Mucosa of rectum (tissue), 2 donors: ENCODE measurements around the gene FAM3A.
"Not testable (repeated sequence)": the region's sequence is repeated elsewhere in the genome, so short reads cannot be mapped to it uniquely, and the experiment has no call there.

Source experiments
- H3K27ac ChIP-seq, 2 donors: one replicate each; pipeline ENCODE4 v1.7.0; 2013; ENCODE audit warnings: inconsistent platforms in 2 of 2, low read depth in 2 of 2, low read length in 2 of 2
- H3K27me3 ChIP-seq, 2 donors: one replicate each; pipeline ENCODE4 v1.7.0; 2013; ENCODE audit warnings: low read length in 2 of 2; ENCODE audit not compliant: control insufficient read depth in 2 of 2, insufficient read depth in 2 of 2
- H3K36me3 ChIP-seq, 2 donors: one replicate each; pipeline ENCODE4 v1.7.0; 2013; ENCODE audit warnings: low read length in 2 of 2; ENCODE audit not compliant: control insufficient read depth in 2 of 2, insufficient read depth in 2 of 2
- H3K4me1 ChIP-seq, 2 donors: one replicate each; pipeline ENCODE4 v1.7.0; 2013; ENCODE audit warnings: low read length in 2 of 2, mild to moderate bottlenecking in 1 of 2; ENCODE audit not compliant: control insufficient read depth in 2 of 2, insufficient read depth in 2 of 2
- H3K4me3 ChIP-seq, 2 donors: one replicate each; pipeline ENCODE4 v1.7.0; 2013; ENCODE audit warnings: low read length in 2 of 2
- H3K9ac ChIP-seq, 2 donors: one replicate each; pipeline ENCODE4 v1.7.0; 2013; ENCODE audit warnings: low read length in 2 of 2, low read depth in 1 of 2, mild to moderate bottlenecking in 1 of 2
- H3K9me3 ChIP-seq, 2 donors: one replicate each; pipeline ENCODE4 v1.7.0; 2013; ENCODE audit warnings: low read length in 2 of 2; ENCODE audit not compliant: control insufficient read depth in 2 of 2
- donor health status: healthy.
- donor health status: Normal muscosa, but diverticular disease.

The FAM3A gene

DNA sequence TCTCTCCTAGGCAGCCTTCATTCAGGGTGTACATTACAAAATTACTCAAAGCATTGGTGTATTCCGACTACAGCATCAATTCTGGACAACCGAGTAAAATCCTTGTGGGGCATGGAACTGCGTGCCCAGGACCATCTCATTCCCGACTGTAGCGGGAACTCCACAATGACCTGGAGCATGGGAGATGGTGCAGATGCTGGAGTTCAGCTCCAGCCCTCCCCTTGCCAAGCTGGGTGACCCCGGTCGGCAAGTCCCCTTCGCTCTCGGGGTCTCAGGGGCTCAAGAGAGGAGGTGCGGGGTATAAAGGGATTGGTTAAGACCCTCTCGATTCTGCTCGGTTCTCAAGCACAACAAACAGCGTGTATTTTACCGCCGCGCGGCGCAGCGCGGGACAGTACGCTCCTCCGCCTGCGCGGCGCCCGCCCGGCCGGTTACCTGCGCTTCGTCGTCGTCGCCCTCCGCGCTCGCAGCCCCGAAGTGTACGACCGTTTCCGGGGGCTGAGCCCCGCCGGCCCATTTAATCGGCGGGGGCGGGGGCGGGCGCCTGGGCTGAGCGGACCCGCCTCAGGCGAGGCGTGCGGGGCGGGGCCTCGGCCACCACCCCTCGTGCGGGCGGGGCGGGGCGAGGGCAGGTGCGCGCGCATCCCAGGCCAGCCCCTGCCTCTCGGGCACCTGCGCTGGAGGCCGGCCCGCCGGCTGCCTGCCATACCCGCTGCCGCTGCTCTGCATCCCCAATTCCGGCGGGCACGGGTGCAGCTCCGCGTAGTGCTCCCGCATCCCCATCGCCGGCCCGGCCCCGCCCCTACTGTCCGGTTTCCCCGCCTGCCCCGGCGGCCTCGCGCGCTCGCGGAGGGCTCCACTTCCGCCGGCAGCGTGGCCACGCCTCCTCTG is 30.6 kb upstream of the FAM3A start, which contains the start of gene G6PD:
TSS of gene G6PD (minus strand) at position 493 of the 891 bp plus-strand sequence. CDS start 691 bp downstream, outside the sequence.
- peak within 1 kb of the TSS; percentile 87 to 88 for H3K27ac ChIP-seq
- peaks cover 9 to 12% of the 10 kb centered on the region in 2 donors for H3K4me1 ChIP-seq
- peaks cover 0 to 3% of the 10 kb centered on the region in 2 donors for H3K36me3 ChIP-seq
- no peaks in the 10 kb centered on the region for H3K9me3 ChIP-seq
- peaks cover 1 to 2% of the 10 kb centered on the region in 2 donors for H3K27me3 ChIP-seq
- H3K4me3 ChIP-seq, result peak within 1 kb of the TSS; percentile 68 to 86
- peak within 1 kb of the TSS; percentile 75 to 81 for H3K9ac ChIP-seq

GRCh38 chrX:154545673-154546274 is 29.7 kb upstream of the FAM3A start:
- no peaks in the 10 kb centered on the region for H3K9me3 ChIP-seq
- H3K27me3 ChIP-seq, result peaks cover 0 to 2% of the 10 kb centered on the region in 2 donors
- H3K4me3 ChIP-seq, result peak overlapping the region; percentile 45 to 79
- H3K27ac ChIP-seq, result no peak overlapping the region
- H3K9ac ChIP-seq, result peak overlapping the region in 1 of 2 donors; percentile 46
- H3K36me3 ChIP-seq, result peaks cover 0 to 3% of the 10 kb centered on the region in 2 donors
- H3K4me1 ChIP-seq, result peaks cover 9 to 12% of the 10 kb centered on the region in 2 donors

- Histone ChIP-seq H3K27me3 (peaks cover 0 to 2% of the 10 kb centered on the region in 2 donors), H3K4me1 (peaks cover 7% of the 10 kb centered on the region in 2 donors), H3K9ac (no peak overlapping the region), H3K27ac (peak overlapping the region; percentile 32 to 58), H3K4me3 (no peak overlapping the region), H3K36me3 (peaks cover 0 to 3% of the 10 kb centered on the region in 2 donors), H3K9me3 (no peaks in the 10 kb centered on the region)
These were observed 26.8 kb upstream of the FAM3A start for GRCh38 chrX:154542723-154543424.

- Histone ChIP-seq H3K36me3 (peaks cover 0 to 3% of the 10 kb centered on the region in 2 donors), H3K4me1 (peaks cover 6 to 7% of the 10 kb centered on the region in 2 donors), H3K27ac (peak overlapping the region; percentile 42 to 58), H3K9ac (no peak overlapping the region), H3K9me3 (no peaks in the 10 kb centered on the region), H3K27me3 (peaks cover 0 to 2% of the 10 kb centered on the region in 2 donors), H3K4me3 (no peak overlapping the region)
These were observed 26.1 kb upstream of the FAM3A start for GRCh38 chrX:154541896-154542722.

GRCh38 chrX:154541589-154541895 is 25.5 kb upstream of the FAM3A start:
- H3K36me3 ChIP-seq, result peaks cover 0 to 3% of the 10 kb centered on the region in 2 donors
- no peak overlapping the region for H3K9ac ChIP-seq
- peaks cover 6 to 7% of the 10 kb centered on the region in 2 donors for H3K4me1 ChIP-seq
- H3K27ac ChIP-seq, result peak overlapping the region in 1 of 2 donors; percentile 42
- H3K9me3 ChIP-seq, result no peaks in the 10 kb centered on the region
- H3K4me3 ChIP-seq, result no peak overlapping the region
- H3K27me3 ChIP-seq, result peaks cover 0 to 2% of the 10 kb centered on the region in 2 donors

DNA sequence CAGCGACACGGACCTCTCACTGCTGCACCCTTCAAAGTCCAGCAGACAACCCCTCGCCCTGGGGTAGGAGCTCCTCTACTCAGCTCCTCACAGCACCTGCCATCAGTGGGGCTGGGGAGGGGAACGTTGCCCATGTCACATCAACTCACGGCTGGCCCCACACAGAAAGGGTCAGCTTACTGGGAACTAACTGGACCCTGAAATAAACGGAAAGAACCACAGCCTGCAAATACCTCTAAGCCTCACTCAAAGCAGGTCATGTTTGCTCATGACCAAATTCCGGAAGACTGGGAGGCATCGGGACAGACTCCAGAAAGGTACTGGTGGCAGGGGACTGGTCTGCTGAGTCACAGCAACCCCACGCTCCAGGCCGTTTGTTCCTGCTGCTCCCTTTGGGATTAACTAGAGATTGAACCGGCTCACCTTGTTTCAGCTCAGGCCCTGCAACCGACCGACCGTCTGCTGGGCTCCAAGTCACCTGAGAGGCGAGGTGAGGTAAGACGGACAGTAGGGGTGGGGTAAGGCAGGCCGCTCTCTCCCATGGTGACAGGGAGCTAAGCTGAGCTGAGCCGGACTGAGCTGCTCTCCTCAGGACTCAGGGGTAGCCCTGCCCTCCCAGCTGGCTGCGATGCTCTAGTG is 25.0 kb upstream of the FAM3A start:
- Histone ChIP-seq H3K4me1 (peaks cover 3 to 5% of the 10 kb centered on the region in 2 donors), H3K4me3 (no peak overlapping the region), H3K27me3 (peaks cover 0 to 2% of the 10 kb centered on the region in 2 donors), H3K27ac (peak overlapping the region in 1 of 2 donors; percentile 42), H3K9ac (no peak overlapping the region), H3K9me3 (no peaks in the 10 kb centered on the region), H3K36me3 (peaks cover 0 to 3% of the 10 kb centered on the region in 2 donors)

DNA sequence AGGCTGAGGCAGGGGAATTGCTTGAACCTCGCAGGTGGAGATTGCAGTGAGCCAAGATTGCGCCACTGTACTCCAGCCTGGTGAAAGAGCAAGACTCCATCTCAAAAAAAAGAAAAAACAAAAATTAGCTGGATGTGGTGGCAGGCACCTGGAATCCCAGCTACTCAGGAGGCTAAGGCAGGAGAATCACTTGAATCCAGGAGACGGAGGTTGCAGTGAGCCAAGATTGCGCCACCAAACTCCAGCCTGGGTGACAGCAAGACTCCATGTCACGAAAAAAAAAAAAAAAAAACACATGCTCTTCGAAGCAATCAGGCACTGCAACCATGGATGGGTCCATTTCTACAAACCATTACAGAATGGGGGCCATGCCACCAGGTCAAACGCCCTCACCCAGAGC is 24.3 kb upstream of the FAM3A start:
- not testable (repeated sequence) for H3K9ac ChIP-seq, H3K4me1 ChIP-seq, H3K9me3 ChIP-seq, H3K27me3 ChIP-seq, H3K27ac ChIP-seq, H3K4me3 ChIP-seq, H3K36me3 ChIP-seq

- no peak overlapping the region for H3K27ac ChIP-seq
- H3K9me3 ChIP-seq, result no peaks in the 10 kb centered on the region
- H3K36me3 ChIP-seq, result peaks cover 0 to 13% of the 10 kb centered on the region in 2 donors
- H3K4me3 ChIP-seq, result no peak overlapping the region
- peaks cover 0 to 2% of the 10 kb centered on the region in 2 donors for H3K27me3 ChIP-seq
- H3K9ac ChIP-seq, result no peak overlapping the region
- peaks cover 3 to 7% of the 10 kb centered on the region in 2 donors for H3K4me1 ChIP-seq
These were observed 23.0 kb upstream of the FAM3A start for GRCh38 chrX:154539077-154539476.

DNA sequence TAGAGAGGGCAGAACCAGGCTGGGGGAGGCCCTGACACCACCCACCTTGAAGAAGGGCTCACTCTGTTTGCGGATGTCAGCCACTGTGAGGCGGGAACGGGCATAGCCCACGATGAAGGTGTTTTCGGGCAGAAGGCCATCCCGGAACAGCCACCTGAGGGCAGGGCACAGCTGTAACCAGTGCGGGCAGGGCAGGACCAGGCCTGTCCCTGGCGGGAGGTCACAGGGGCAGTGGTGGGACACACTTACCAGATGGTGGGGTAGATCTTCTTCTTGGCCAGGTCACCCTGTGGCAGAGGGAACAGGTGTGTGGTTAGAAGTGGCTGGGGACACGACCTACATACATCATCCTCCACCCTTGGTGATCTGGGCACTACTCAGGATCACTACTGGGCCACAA is 19.9 kb upstream of the FAM3A start:
- peaks cover 0 to 27% of the 10 kb centered on the region in 2 donors for H3K36me3 ChIP-seq

More for the DNA sequence above, 19.9 kb upstream of the FAM3A start:
- H3K9me3 ChIP-seq, result no peaks in the 10 kb centered on the region
- peaks cover under 1 to 2% of the 10 kb centered on the region in 2 donors for H3K27me3 ChIP-seq
- peaks cover 0 to 7% of the 10 kb centered on the region in 2 donors for H3K4me1 ChIP-seq
- no peak overlapping the region for H3K9ac ChIP-seq
- no peak overlapping the region for H3K4me3 ChIP-seq
- no peak overlapping the region for H3K27ac ChIP-seq
